A673 (cell line): ENCODE data around the gene ZNF789. TPM values are rescaled to one million over a fixed set of nuclear protein-coding genes. Genes with fewer than 3 reads are reported as not detected.

ENCODE experiments used
- BruUV-seq: library from RNA; stranded (reverse); fragments of 400-500 nt; replicated peaks from 2 replicates; lab custom pipeline; 2021; lab: Mats Ljungman, UMichigan
- CTCF ChIA-PET: fragments of 300-600 bp; sonication (Branson Sonifier 250); formaldehyde crosslinking; loops from one replicate; lab custom pipeline; 2022; ENCODE audit warnings: antibody characterized with exemption; lab: Charles Lee
- POLR2A ChIA-PET: fragments of 300-600 bp; sonication (Branson Sonifier 250); formaldehyde crosslinking; loops from one replicate; lab custom pipeline; 2022; ENCODE audit warnings: antibody characterized with exemption; ENCODE audit not compliant: low non-redundant PET; lab: Charles Lee
- DNase-seq: peaks from one replicate; pipeline ENCODE4 v3.0.0-alpha.2; 2015; ENCODE audit warnings: low spot score
- H3K27ac ChIP-seq: fragments of 200-600 bp; sonication (generic); 2 replicates; pipeline ENCODE4 v1.5.1; 2016; ENCODE audit warnings: mixed run types, low read depth, mild to moderate bottlenecking, mixed read lengths, antibody characterized with exemption, low read length; ENCODE audit not compliant: poor library complexity, severe bottlenecking
- H3K27me3 ChIP-seq: fragments of 200-600 bp; sonication (generic); replicated peaks from 2 replicates; pipeline ENCODE4 v1.6.1; 2017; ENCODE audit warnings: mixed run types, low read depth, mild to moderate bottlenecking, mixed read lengths, antibody characterized with exemption, low read length; ENCODE audit not compliant: insufficient read depth, poor library complexity
- H3K36me3 ChIP-seq: fragments of 200-600 bp; sonication (generic); 2 replicates; pipeline ENCODE4 v1.6.1; 2016; ENCODE audit warnings: mixed run types, mild to moderate bottlenecking, mixed read lengths, antibody characterized with exemption, low read length; ENCODE audit not compliant: insufficient read depth, poor library complexity, severe bottlenecking
- H3K4me1 ChIP-seq: fragments of 200-600 bp; sonication (generic); 2 replicates; pipeline ENCODE4 v1.6.1; 2017; ENCODE audit warnings: mixed run types, mild to moderate bottlenecking, mixed read lengths, antibody characterized with exemption, low read length; ENCODE audit not compliant: insufficient read depth, poor library complexity, severe bottlenecking
- H3K4me3 ChIP-seq: fragments of 200-600 bp; sonication (generic); 2 replicates; pipeline ENCODE4 v1.5.1; 2016; ENCODE audit warnings: low read depth, mixed run types, mild to moderate bottlenecking, mixed read lengths, low read length; ENCODE audit not compliant: poor library complexity, severe bottlenecking
- H3K9me3 ChIP-seq: fragments of 200-600 bp; sonication (generic); 2 replicates; pipeline ENCODE4 v1.6.1; 2016; ENCODE audit warnings: mixed run types, low read depth, mild to moderate bottlenecking, mixed read lengths, antibody characterized with exemption, low read length; ENCODE audit not compliant: poor library complexity, severe bottlenecking
- CTCF ChIP-seq: fragments of 300-800, 200-600 bp; sonication (generic); conservative IDR thresholded peaks from 2 replicates; pipeline ENCODE4 v1.5.1; 2017; ENCODE audit warnings: low read depth, mild to moderate bottlenecking, antibody characterized with exemption, low read length, moderate library complexity, mixed read lengths
- EZH2 ChIP-seq: fragments of 200-600 bp; sonication (generic); IDR thresholded peaks from 2 replicates; pipeline ENCODE4 v1.6.1; 2017; ENCODE audit warnings: borderline replicate concordance, low read depth, mild to moderate bottlenecking, mixed read lengths, antibody characterized with exemption, low read length; ENCODE audit not compliant: poor library complexity, severe bottlenecking
- intact Hi-C: fragments of 100-400 bp; cut with micrococcal nuclease; formaldehyde crosslinking; loops from one replicate; pipeline ENCODE4 v1.10.0; 2022; ENCODE audit not compliant: unreplicated experiment
- total RNA-seq: library from RNA; stranded (reverse); gene quantifications from 2 replicates; pipeline ENCODE4 v1.2.3, GENCODE V29; 2021

ZNF789 gene
- total RNA-seq, 1 experiment from 2014 or later: 17.0 TPM

- H3K9me3 ChIP-seq: no peaks in the 10 kb centered on the region
- no peaks in the 10 kb centered on the region for H3K27me3 ChIP-seq
- POLR2A ChIA-PET: no interaction called here
- no peaks in the 10 kb centered on the region for H3K4me1 ChIP-seq
- peaks cover 86% of the 10 kb centered on the region for H3K36me3 ChIP-seq
- DNase-seq: no peak
- TF ChIP-seq CTCF: no peak
- no peak for TF ChIP-seq EZH2
- H3K27ac ChIP-seq: peak overlapping the region; percentile 5
- no peak overlapping the region for H3K4me3 ChIP-seq
- intact Hi-C loops: no loop called here
- CTCF ChIA-PET: interaction anchor here (0.6 kb wide), 1 partner anchor 574 kb away, joined by 7 read pairs; no protein-coding TSS in a partner anchor
- no TSS peak for BruUV-seq
Observed at GRCh38 chr7:99453105-99453504, 19.6 kb upstream of the ZNF789 start.

GRCh38 chr7:99455874-99456273 is 16.8 kb upstream of the ZNF789 start:
- Histone ChIP-seq H3K4me1 (no peaks in the 10 kb centered on the region), H3K27me3 (no peaks in the 10 kb centered on the region), H3K27ac (no peak overlapping the region), H3K36me3 (peaks cover 89% of the 10 kb centered on the region), H3K4me3 (no peak overlapping the region), H3K9me3 (no peaks in the 10 kb centered on the region)
- intact Hi-C loops: no loop called here
- no TSS peak for BruUV-seq
- ChIA-PET POLR2A (no interaction called here), CTCF (no interaction called here)
- DNase-seq: no peak
- no peak for TF ChIP-seq EZH2
- no peak for TF ChIP-seq CTCF

- no peak overlapping the region for H3K4me3 ChIP-seq
- no peaks in the 10 kb centered on the region for H3K9me3 ChIP-seq
- intact Hi-C loops: no loop called here
- TF ChIP-seq EZH2 (no peak), CTCF (no peak)
- no TSS peak for BruUV-seq
- no peak for DNase-seq
- H3K27me3 ChIP-seq: no peaks in the 10 kb centered on the region
- CTCF ChIA-PET: no interaction called here
- H3K36me3 ChIP-seq: peaks cover 86% of the 10 kb centered on the region
- H3K27ac ChIP-seq: no peak overlapping the region
- POLR2A ChIA-PET: no interaction called here
- H3K4me1 ChIP-seq: no peaks in the 10 kb centered on the region
Observed at GRCh38 chr7:99456288-99456687, 16.4 kb upstream of the ZNF789 start.
